Osteocyte (in vitro differentiated cells): ENCODE measurements around the gene PLD6. TPM values are rescaled to one million over a fixed set of nuclear protein-coding genes. Genes with fewer than 3 reads are reported as not detected.

Source experiments
- DNase-seq: peaks from one replicate; pipeline ENCODE4 v3.0.0; 2021; ENCODE audit warnings: mixed read lengths; ENCODE audit not compliant: unreplicated experiment; ENCODE audit errors: extremely low spot score
- H3K27ac Mint-ChIP-seq: one replicate; pipeline ENCODE4 v1.8.0; 2021; ENCODE audit warnings: mild to moderate bottlenecking, mixed read lengths; ENCODE audit not compliant: unreplicated experiment
- H3K27me3 Mint-ChIP-seq: one replicate; pipeline ENCODE4 v1.8.0; 2021; ENCODE audit warnings: mixed read lengths; ENCODE audit not compliant: unreplicated experiment
- H3K36me3 Mint-ChIP-seq: one replicate; pipeline ENCODE4 v1.8.0; 2021; ENCODE audit warnings: mixed read lengths; ENCODE audit not compliant: unreplicated experiment
- H3K4me1 Mint-ChIP-seq: one replicate; pipeline ENCODE4 v1.8.0; 2021; ENCODE audit warnings: mixed read lengths; ENCODE audit not compliant: unreplicated experiment
- H3K4me3 Mint-ChIP-seq: one replicate; pipeline ENCODE4 v1.8.0; 2021; ENCODE audit warnings: mild to moderate bottlenecking, moderate library complexity, mixed read lengths; ENCODE audit not compliant: unreplicated experiment
- H3K9me3 Mint-ChIP-seq: one replicate; pipeline ENCODE4 v1.8.0; 2021; ENCODE audit warnings: mixed read lengths; ENCODE audit not compliant: unreplicated experiment
- total RNA-seq: library from RNA; stranded (reverse); gene quantifications from 2 replicates; pipeline ENCODE4 v1.2.1, GENCODE V29; 2021
- TF ChIP-seq, protein P1 (sequence below): fragments of 200-600 bp; sonication (generic); IDR thresholded peaks from 2 replicates; pipeline ENCODE4 v1.5.0; 2021; ENCODE audit warnings: antibody characterized with exemption, mild to moderate bottlenecking, moderate library complexity

PLD6 gene
- total RNA-seq, 1 donor from 2014 or later, result 0.81 TPM

DNA sequence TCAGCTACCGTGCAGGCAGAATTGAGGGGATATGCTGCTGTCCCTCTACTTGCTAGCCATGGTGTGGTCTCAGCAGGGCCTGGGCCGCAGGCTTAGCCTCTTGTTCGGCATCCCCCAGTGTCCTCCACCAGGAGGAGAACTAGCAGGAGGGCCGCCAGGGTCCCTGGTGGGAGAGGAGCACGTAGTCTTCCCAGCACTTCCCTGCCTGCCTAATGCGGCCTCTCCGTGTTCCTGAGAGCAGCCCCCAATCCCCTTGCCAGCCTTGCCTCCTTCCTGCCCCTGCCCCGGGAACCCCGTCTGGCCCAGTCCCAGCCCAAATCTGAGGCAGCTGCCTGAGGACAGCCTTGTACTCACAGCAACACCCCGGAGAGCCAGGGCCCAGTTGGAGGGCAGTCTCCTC is 38.1 kb downstream of the PLD6 start:
- Mint-ChIP-seq H3K4me3 (no peak overlapping the region), H3K4me1 (peaks cover 5% of the 10 kb centered on the region), H3K9me3 (no peaks in the 10 kb centered on the region), H3K27me3 (no peaks in the 10 kb centered on the region), H3K27ac (no peak overlapping the region), H3K36me3 (peaks cover 53% of the 10 kb centered on the region)
- no peak for DNase-seq
- TF ChIP-seq, protein P1, sequence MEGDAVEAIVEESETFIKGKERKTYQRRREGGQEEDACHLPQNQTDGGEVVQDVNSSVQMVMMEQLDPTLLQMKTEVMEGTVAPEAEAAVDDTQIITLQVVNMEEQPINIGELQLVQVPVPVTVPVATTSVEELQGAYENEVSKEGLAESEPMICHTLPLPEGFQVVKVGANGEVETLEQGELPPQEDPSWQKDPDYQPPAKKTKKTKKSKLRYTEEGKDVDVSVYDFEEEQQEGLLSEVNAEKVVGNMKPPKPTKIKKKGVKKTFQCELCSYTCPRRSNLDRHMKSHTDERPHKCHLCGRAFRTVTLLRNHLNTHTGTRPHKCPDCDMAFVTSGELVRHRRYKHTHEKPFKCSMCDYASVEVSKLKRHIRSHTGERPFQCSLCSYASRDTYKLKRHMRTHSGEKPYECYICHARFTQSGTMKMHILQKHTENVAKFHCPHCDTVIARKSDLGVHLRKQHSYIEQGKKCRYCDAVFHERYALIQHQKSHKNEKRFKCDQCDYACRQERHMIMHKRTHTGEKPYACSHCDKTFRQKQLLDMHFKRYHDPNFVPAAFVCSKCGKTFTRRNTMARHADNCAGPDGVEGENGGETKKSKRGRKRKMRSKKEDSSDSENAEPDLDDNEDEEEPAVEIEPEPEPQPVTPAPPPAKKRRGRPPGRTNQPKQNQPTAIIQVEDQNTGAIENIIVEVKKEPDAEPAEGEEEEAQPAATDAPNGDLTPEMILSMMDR, result no peak

GRCh38 chr17:17167356-17167755 is 38.8 kb downstream of the PLD6 start:
- Mint-ChIP-seq H3K4me1 (peaks cover 4% of the 10 kb centered on the region), H3K36me3 (peaks cover 50% of the 10 kb centered on the region), H3K27ac (no peak overlapping the region), H3K27me3 (no peaks in the 10 kb centered on the region), H3K9me3 (no peaks in the 10 kb centered on the region), H3K4me3 (no peak overlapping the region)
- TF ChIP-seq, protein P1, result no peak
- no peak for DNase-seq

DNA sequence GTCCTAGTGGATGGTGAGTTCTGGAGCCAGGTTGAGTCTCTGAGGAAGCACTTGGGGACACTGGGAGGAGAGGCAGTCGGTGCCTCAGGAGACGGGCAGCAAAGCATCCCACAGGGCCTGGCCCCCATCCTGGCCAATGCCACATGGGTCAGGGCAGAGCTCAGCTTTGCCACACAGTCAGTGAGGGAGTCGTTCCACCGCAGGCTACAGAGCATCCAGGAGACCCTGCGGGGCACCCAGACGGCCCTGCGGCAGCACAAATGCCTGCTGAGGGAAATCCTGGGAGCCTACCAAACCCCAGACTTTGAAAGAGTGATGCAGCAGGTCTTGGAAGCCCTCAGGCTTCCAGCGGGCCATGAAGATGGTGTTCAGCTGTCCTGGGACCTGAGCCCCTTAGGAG is 39.7 kb downstream of the PLD6 start:
- TF ChIP-seq, protein P1, result no peak
- H3K36me3 Mint-ChIP-seq, result peaks cover 48% of the 10 kb centered on the region
- H3K4me3 Mint-ChIP-seq, result no peak overlapping the region
- no peaks in the 10 kb centered on the region for H3K27me3 Mint-ChIP-seq
- DNase-seq, result no peak
- peaks cover 1% of the 10 kb centered on the region for H3K4me1 Mint-ChIP-seq
- no peaks in the 10 kb centered on the region for H3K9me3 Mint-ChIP-seq
- H3K27ac Mint-ChIP-seq, result no peak overlapping the region

GRCh38 chr17:17165666-17166308 is 40.3 kb downstream of the PLD6 start:
- DNase-seq, result no peak
- H3K4me1 Mint-ChIP-seq, result no peaks in the 10 kb centered on the region
- H3K36me3 Mint-ChIP-seq, result peaks cover 46% of the 10 kb centered on the region
- H3K9me3 Mint-ChIP-seq, result no peaks in the 10 kb centered on the region
- H3K4me3 Mint-ChIP-seq, result no peak overlapping the region
- no peak overlapping the region for H3K27ac Mint-ChIP-seq
- no peaks in the 10 kb centered on the region for H3K27me3 Mint-ChIP-seq
- TF ChIP-seq, protein P1, result no peak

DNA sequence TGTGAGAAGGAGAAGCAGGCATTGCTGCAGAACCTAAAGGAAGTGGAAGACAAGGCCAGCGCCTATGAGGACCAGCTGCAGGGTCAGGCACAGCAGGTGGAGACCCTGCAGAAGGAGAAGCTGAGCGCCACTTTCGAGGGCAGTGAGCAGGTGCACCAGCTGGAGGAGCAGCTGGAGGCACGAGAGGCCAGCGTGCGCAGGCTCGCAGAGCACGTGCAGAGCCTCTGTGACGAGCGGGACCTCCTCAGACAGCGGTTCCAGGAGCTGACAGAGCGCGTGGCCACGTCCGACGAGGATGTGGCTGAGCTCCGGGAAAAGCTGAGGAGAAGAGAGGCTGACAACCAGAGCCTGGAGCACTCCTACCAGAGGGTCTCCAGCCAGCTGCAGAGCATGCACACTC is 41.5 kb downstream of the PLD6 start:
- Mint-ChIP-seq H3K9me3 (no peaks in the 10 kb centered on the region), H3K27ac (no peak overlapping the region), H3K36me3 (peaks cover 45% of the 10 kb centered on the region), H3K4me3 (no peak overlapping the region), H3K27me3 (no peaks in the 10 kb centered on the region), H3K4me1 (no peaks in the 10 kb centered on the region)
- TF ChIP-seq, protein P1, result no peak
- DNase-seq, result no peak
